Liver (tissue), 9 donors: ENCODE data around the gene NASP. TPM values are rescaled to one million over a fixed set of nuclear protein-coding genes. Genes with fewer than 3 reads are reported as not detected.

Source experiments
- DNase-seq: peaks from one replicate; pipeline ENCODE4 v3.0.0-alpha.2; 2017; ENCODE audit warnings: low spot score
- H3K27ac ChIP-seq, 2 donors: one replicate each; pipeline ENCODE4 v1.7.0; 2013; ENCODE audit warnings: inconsistent platforms in 2 of 2, low read length in 2 of 2, control low read depth in 1 of 2, low read depth in 1 of 2, mild to moderate bottlenecking in 1 of 2
- H3K27me3 ChIP-seq, 4 donors: one replicate each; pipeline versions ENCODE4 v1.6.1 to v1.7.0; 2013; ENCODE audit warnings: low read length in 3 of 4, inconsistent platforms in 1 of 4, mild to moderate bottlenecking in 1 of 4, moderate library complexity in 1 of 4; ENCODE audit not compliant: control insufficient read depth in 4 of 4, insufficient read depth in 4 of 4
- H3K36me3 ChIP-seq, 4 donors: one replicate each; pipeline versions ENCODE4 v1.6.1 to v1.7.0; 2013; ENCODE audit warnings: low read length in 3 of 4, mild to moderate bottlenecking in 3 of 4, low read depth in 1 of 4, moderate library complexity in 1 of 4; ENCODE audit not compliant: control insufficient read depth in 4 of 4, insufficient read depth in 3 of 4
- H3K4me1 ChIP-seq, 4 donors: one replicate each; pipeline versions ENCODE4 v1.6.1 to v1.7.0; 2013; ENCODE audit warnings: low read length in 3 of 4, mild to moderate bottlenecking in 3 of 4, moderate library complexity in 1 of 4; ENCODE audit not compliant: control insufficient read depth in 4 of 4, insufficient read depth in 4 of 4
- H3K4me3 ChIP-seq, 3 donors: one replicate each; pipeline versions ENCODE4 v1.6.1 to v1.7.0; 2013; ENCODE audit warnings: low read length in 3 of 3, control low read depth in 1 of 3, low read depth in 1 of 3, mild to moderate bottlenecking in 1 of 3
- H3K9ac ChIP-seq, 2 donors: one replicate each; pipeline ENCODE4 v1.7.0; 2013; ENCODE audit warnings: low read length in 2 of 2, mild to moderate bottlenecking in 2 of 2, moderate library complexity in 2 of 2, control low read depth in 1 of 2, low read depth in 1 of 2
- H3K9me3 ChIP-seq, 4 donors: one replicate each; pipeline versions ENCODE4 v1.6.1 to v1.7.0; 2013; ENCODE audit warnings: low read length in 3 of 4; ENCODE audit not compliant: control insufficient read depth in 4 of 4
- ATF3 ChIP-seq: IDR thresholded peaks from 2 replicates; pipeline ENCODE4 v1.6.1; 2016; ENCODE audit warnings: antibody characterized with exemption
- EGR1 ChIP-seq, 2 donors: IDR thresholded peaks; 2 replicates each; pipeline ENCODE4 v1.6.1; 2016 to 2018; ENCODE audit warnings: antibody characterized with exemption in 2 of 2, low read depth in 2 of 2
- FOXA1 ChIP-seq: IDR thresholded peaks from 2 replicates; pipeline ENCODE4 v1.6.1; 2016; ENCODE audit warnings: antibody characterized with exemption
- FOXA2 ChIP-seq: IDR thresholded peaks from 2 replicates; pipeline ENCODE4 v1.6.1; 2016; ENCODE audit warnings: antibody characterized with exemption
- GABPA ChIP-seq, 2 donors: IDR thresholded peaks in 1 of 2; conservative IDR thresholded peaks in 1 of 2; 2 replicates each; pipeline ENCODE4 v1.6.1; 2016; ENCODE audit warnings: antibody characterized with exemption in 2 of 2, mild to moderate bottlenecking in 1 of 2, moderate library complexity in 1 of 2
- HNF4A ChIP-seq, 2 donors: conservative IDR thresholded peaks; 2 replicates each; pipeline ENCODE4 v1.6.1; 2016; ENCODE audit warnings: antibody characterized with exemption in 2 of 2, mild to moderate bottlenecking in 2 of 2
- HNF4G ChIP-seq: IDR thresholded peaks from 2 replicates; pipeline ENCODE4 v1.6.1; 2016; ENCODE audit warnings: antibody characterized with exemption
- JUND ChIP-seq, 2 donors: IDR thresholded peaks; 2 replicates each; pipeline ENCODE4 v1.6.1; 2016; ENCODE audit warnings: antibody characterized with exemption in 2 of 2
- NR2F2 ChIP-seq: IDR thresholded peaks from 2 replicates; pipeline ENCODE4 v1.6.1; 2016; ENCODE audit warnings: antibody characterized with exemption
- RAD21 ChIP-seq, 2 donors: IDR thresholded peaks; 2 replicates each; pipeline ENCODE4 v1.6.1; 2016; ENCODE audit warnings: antibody characterized with exemption in 2 of 2, mild to moderate bottlenecking in 2 of 2
- RXRA ChIP-seq, 2 donors: IDR thresholded peaks; 2 replicates each; pipeline ENCODE4 v1.6.1; 2017 to 2018; ENCODE audit warnings: antibody characterized with exemption in 2 of 2, mild to moderate bottlenecking in 1 of 2
- SP1 ChIP-seq: IDR thresholded peaks from 2 replicates; pipeline ENCODE4 v1.6.1; 2018; ENCODE audit warnings: antibody characterized with exemption, mild to moderate bottlenecking
- TAF1 ChIP-seq: conservative IDR thresholded peaks from 2 replicates; pipeline ENCODE4 v1.6.1; 2016; ENCODE audit warnings: antibody characterized with exemption, mild to moderate bottlenecking
- YY1 ChIP-seq: IDR thresholded peaks from 2 replicates; pipeline ENCODE4 v1.6.1; 2016; ENCODE audit warnings: antibody characterized with exemption, mild to moderate bottlenecking
- ZBTB33 ChIP-seq: IDR thresholded peaks from 2 replicates; pipeline ENCODE4 v1.6.1; 2016; ENCODE audit warnings: antibody characterized with exemption
- WGBS: extraction: QIAGEN DNeasy Blood & Tissue Kit; methylation state at CpG from one replicate; pipeline ENCODE4 v1.1.7; 2013; 5-methylcytosine and 5-hydroxymethylcytosine counted together
- polyA plus RNA-seq, 2 donors: library from polyadenylated mRNA; stranded (reverse) in 1 of 2; unstranded in 1 of 2; fragments of 200-250 nt in 1 of 2; fragments of >200 nt in 1 of 2; fragmentation: Nextera tagmentation in 1 of 2; extraction: Ambion mirVana in 1 of 2; gene quantifications; one replicate each; pipeline versions ENCODE4 v1.2.1 to v1.2.3, GENCODE V29; 2013 to 2015
- total RNA-seq, 2 donors: library from RNA; depleted of rRNA; stranded (reverse); fragments of >200 nt; gene quantifications; one replicate each; pipeline ENCODE4 v1.2.3, GENCODE V29; 2014
- TF ChIP-seq, protein P1 (sequence below): IDR thresholded peaks from 2 replicates; pipeline ENCODE4 v1.6.1; 2016; ENCODE audit warnings: antibody characterized with exemption, mild to moderate bottlenecking
- TF ChIP-seq, protein P2 (sequence below): fragments of 150-350 bp; IDR thresholded peaks from 2 replicates; pipeline ENCODE4 v1.5.1; 2017; ENCODE audit warnings: improper control_type of control experiment, low read depth, low read length; ENCODE audit not compliant: missing input control
- TF ChIP-seq, protein P3 (sequence below): IDR thresholded peaks from 2 replicates; pipeline ENCODE4 v1.6.1; 2016; ENCODE audit warnings: antibody characterized with exemption
- donor health status: healthy.
- donor health status: healthy.
- donor health status: healthy.
- donor health status: healthy.
- donor health status: healthy.

NASP gene
- total and polyA plus RNA-seq, 4 donors = 24.9 to 74.9 (median 39.7) TPM

DNA sequence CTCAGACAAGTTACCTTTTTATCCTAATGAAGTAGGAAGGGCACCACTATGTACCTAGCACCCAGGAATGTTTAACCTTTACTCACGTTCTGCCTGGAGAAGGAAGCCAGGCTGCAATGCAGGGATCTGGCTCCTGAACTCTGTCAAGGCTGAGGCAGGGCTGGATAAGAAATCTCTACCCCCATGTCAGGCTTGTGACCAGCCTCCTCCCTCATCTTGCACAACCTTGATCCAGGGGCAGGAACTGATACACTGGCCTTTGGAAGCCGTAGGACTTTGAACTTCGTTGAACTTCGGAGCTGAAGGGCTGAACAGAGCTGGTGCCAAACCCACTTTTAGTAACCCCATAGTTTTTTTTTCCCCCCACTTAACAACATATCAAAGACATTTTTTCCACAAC lies 41.2 kb upstream of the NASP start:
- peak overlapping the region in 1 of 2 donors; percentile 72 for H3K9ac ChIP-seq
- H3K27me3 ChIP-seq = no peaks in the 10 kb centered on the region
- DNase-seq = peak; percentile 47
- H3K36me3 ChIP-seq = no peaks in the 10 kb centered on the region
- H3K27ac ChIP-seq = peak overlapping the region; percentile 49 to 63
- H3K9me3 ChIP-seq = no peaks in the 10 kb centered on the region
- WGBS = 10% methylated on average over 4 of the region's 4 CpGs
- H3K4me3 ChIP-seq = peak overlapping the region in 1 of 3 donors; percentile 11
- H3K4me1 ChIP-seq = peaks cover 12 to 42% (median 35%) of the 10 kb centered on the region in 4 donors
- TF ChIP-seq JUND (IDR thresholded peaks at IDR 0.05) (peak; percentile 63 to 92), NR2F2 (peak; percentile 96), ZBTB33 (peak; percentile 95), TAF1 (peak; percentile 40), HNF4G (peak; percentile 99), FOXA1 (peak; percentile 83), ATF3 (no peak), GABPA (IDR thresholded peaks at IDR 0.05 in 1 of 2, conservative IDR thresholded peaks at IDR 0.05 in 1 of 2) (peak in 1 of 2 donors; percentile 65), FOXA2 (peak; percentile 67), RXRA (IDR thresholded peaks at IDR 0.05) (peak; percentile 98 to 99), RAD21 (IDR thresholded peaks at IDR 0.05) (peak; percentile 36 to 56), HNF4A (conservative IDR thresholded peaks at IDR 0.05) (peak; percentile 99 to 100), EGR1 (IDR thresholded peaks at IDR 0.05; ENCODE audit: low read depth in 2 of 2) (peak in 1 of 2 donors; percentile 62), SP1 (peak; percentile 92), YY1 (peak; percentile 81)
- TF ChIP-seq, protein P1, sequence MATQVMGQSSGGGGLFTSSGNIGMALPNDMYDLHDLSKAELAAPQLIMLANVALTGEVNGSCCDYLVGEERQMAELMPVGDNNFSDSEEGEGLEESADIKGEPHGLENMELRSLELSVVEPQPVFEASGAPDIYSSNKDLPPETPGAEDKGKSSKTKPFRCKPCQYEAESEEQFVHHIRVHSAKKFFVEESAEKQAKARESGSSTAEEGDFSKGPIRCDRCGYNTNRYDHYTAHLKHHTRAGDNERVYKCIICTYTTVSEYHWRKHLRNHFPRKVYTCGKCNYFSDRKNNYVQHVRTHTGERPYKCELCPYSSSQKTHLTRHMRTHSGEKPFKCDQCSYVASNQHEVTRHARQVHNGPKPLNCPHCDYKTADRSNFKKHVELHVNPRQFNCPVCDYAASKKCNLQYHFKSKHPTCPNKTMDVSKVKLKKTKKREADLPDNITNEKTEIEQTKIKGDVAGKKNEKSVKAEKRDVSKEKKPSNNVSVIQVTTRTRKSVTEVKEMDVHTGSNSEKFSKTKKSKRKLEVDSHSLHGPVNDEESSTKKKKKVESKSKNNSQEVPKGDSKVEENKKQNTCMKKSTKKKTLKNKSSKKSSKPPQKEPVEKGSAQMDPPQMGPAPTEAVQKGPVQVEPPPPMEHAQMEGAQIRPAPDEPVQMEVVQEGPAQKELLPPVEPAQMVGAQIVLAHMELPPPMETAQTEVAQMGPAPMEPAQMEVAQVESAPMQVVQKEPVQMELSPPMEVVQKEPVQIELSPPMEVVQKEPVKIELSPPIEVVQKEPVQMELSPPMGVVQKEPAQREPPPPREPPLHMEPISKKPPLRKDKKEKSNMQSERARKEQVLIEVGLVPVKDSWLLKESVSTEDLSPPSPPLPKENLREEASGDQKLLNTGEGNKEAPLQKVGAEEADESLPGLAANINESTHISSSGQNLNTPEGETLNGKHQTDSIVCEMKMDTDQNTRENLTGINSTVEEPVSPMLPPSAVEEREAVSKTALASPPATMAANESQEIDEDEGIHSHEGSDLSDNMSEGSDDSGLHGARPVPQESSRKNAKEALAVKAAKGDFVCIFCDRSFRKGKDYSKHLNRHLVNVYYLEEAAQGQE = peak; percentile 78
- TF ChIP-seq, protein P2, sequence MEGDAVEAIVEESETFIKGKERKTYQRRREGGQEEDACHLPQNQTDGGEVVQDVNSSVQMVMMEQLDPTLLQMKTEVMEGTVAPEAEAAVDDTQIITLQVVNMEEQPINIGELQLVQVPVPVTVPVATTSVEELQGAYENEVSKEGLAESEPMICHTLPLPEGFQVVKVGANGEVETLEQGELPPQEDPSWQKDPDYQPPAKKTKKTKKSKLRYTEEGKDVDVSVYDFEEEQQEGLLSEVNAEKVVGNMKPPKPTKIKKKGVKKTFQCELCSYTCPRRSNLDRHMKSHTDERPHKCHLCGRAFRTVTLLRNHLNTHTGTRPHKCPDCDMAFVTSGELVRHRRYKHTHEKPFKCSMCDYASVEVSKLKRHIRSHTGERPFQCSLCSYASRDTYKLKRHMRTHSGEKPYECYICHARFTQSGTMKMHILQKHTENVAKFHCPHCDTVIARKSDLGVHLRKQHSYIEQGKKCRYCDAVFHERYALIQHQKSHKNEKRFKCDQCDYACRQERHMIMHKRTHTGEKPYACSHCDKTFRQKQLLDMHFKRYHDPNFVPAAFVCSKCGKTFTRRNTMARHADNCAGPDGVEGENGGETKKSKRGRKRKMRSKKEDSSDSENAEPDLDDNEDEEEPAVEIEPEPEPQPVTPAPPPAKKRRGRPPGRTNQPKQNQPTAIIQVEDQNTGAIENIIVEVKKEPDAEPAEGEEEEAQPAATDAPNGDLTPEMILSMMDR = no peak
- TF ChIP-seq, protein P3, sequence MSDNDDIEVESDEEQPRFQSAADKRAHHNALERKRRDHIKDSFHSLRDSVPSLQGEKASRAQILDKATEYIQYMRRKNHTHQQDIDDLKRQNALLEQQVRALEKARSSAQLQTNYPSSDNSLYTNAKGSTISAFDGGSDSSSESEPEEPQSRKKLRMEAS = peak; percentile 85
